ENCODE results near the gene ZC3H8. TPM values are rescaled to one million over a fixed set of nuclear protein-coding genes. Genes with fewer than 3 reads are reported as not detected.
A peak's percentile ranks its signal among the peaks of the same experiment; 100 is the strongest.

Gene ZC3H8
- total RNA-seq, 1 donor = 7.6 TPM

DNA sequence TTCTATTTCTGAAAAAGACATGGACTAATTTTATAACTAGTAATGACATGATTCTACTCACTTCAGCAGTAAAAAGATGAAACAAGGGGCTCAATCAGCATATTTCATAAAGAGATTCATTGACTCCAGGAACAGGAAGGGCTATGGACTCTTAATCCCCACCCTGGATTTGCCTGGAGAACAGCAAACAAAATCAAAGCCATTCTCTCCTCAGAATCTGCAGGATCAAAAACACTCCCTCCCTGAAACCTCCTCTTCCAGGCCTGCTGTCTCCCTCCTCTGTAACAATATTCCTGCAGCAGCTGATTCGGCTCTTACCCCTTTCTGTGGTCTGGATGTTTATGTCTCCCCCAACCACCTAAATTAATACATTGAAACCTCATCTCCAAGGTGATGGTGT, 57.0 kb downstream of the ZC3H8 start:
- H3K4me3 ChIP-seq (ENCODE audit: insufficient read depth, low read length) = no peak overlapping the region
- H3K4me2 ChIP-seq (ENCODE audit: insufficient read depth, low read length) = no peak overlapping the region
- TF ChIP-seq, protein P1, sequence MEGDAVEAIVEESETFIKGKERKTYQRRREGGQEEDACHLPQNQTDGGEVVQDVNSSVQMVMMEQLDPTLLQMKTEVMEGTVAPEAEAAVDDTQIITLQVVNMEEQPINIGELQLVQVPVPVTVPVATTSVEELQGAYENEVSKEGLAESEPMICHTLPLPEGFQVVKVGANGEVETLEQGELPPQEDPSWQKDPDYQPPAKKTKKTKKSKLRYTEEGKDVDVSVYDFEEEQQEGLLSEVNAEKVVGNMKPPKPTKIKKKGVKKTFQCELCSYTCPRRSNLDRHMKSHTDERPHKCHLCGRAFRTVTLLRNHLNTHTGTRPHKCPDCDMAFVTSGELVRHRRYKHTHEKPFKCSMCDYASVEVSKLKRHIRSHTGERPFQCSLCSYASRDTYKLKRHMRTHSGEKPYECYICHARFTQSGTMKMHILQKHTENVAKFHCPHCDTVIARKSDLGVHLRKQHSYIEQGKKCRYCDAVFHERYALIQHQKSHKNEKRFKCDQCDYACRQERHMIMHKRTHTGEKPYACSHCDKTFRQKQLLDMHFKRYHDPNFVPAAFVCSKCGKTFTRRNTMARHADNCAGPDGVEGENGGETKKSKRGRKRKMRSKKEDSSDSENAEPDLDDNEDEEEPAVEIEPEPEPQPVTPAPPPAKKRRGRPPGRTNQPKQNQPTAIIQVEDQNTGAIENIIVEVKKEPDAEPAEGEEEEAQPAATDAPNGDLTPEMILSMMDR (IDR thresholded peaks at IDR 0.05; ENCODE audit: extremely low read depth, low read depth, low read length) = no peak
- H3K27ac ChIP-seq (ENCODE audit: low read depth, low read length) = no peak overlapping the region
- no peaks in the 10 kb centered on the region for H3K36me3 ChIP-seq (ENCODE audit: insufficient read depth, low read length)
- DNase-seq (ENCODE audit: insufficient read length, low spot score, missing footprints) = no peak
- H3K27me3 ChIP-seq (ENCODE audit: insufficient read depth, low read length) = no peaks in the 10 kb centered on the region
- peak overlapping the region; percentile 3 for H2AFZ ChIP-seq (ENCODE audit: low read length)
- H3K79me2 ChIP-seq (ENCODE audit: insufficient read depth, low read length) = no peaks in the 10 kb centered on the region
- peaks cover 1% of the 10 kb centered on the region for H3K9me3 ChIP-seq (ENCODE audit: low read depth, low read length)
- no peaks in the 10 kb centered on the region for H4K20me1 ChIP-seq (ENCODE audit: insufficient read depth, low read length)
- H3K4me1 ChIP-seq (ENCODE audit: insufficient read depth, low read length) = peaks cover 3% of the 10 kb centered on the region

- Histone ChIP-seq H3K27ac (ENCODE audit: low read depth, low read length) (no peak overlapping the region), H4K20me1 (ENCODE audit: insufficient read depth, low read length) (no peaks in the 10 kb centered on the region), H2AFZ (ENCODE audit: low read length) (no peak overlapping the region), H3K4me1 (ENCODE audit: insufficient read depth, low read length) (no peaks in the 10 kb centered on the region), H3K36me3 (ENCODE audit: insufficient read depth, low read length) (no peaks in the 10 kb centered on the region), H3K4me2 (ENCODE audit: insufficient read depth, low read length) (no peak overlapping the region), H3K9me3 (ENCODE audit: low read depth, low read length) (peaks cover 1% of the 10 kb centered on the region), H3K4me3 (ENCODE audit: insufficient read depth, low read length) (no peak overlapping the region), H3K79me2 (ENCODE audit: insufficient read depth, low read length) (no peaks in the 10 kb centered on the region), H3K27me3 (ENCODE audit: insufficient read depth, low read length) (no peaks in the 10 kb centered on the region)
- no peak for DNase-seq (ENCODE audit: insufficient read length, low spot score, missing footprints)
- TF ChIP-seq, protein P1 (IDR thresholded peaks at IDR 0.05; ENCODE audit: extremely low read depth, low read depth, low read length) = no peak
Observed at GRCh38 chr2:112195950-112196349, 58.9 kb downstream of the ZC3H8 start.

DNA sequence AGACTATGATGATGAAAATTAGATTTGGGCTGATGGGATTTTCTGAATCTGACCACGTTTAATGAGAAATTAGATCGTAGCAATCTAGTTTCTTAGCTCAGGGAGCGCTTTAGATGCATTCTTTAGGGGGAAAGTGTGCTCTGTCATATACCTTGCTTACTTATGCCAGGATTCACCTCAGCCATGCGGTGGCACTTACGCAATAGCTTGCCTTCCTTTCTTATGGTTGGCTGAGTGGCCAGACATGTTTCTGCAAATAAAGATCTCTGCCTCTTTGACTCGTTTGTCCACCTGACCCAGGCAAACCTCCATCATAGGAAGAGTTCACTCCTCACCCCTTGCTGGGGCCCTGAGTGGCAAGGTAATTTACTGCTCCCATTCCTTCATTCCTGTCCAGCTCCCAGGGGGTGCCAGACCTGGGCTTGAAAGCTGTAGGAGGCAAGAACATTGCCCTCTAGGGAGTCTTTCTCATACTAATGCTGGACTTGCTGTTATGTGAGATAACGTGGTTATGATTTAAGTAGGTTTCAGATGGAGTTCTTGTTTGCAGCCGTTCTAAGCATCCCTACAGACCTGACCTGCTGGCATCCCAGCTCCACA, 59.6 kb downstream of the ZC3H8 start:
- Histone ChIP-seq H3K4me3 (ENCODE audit: insufficient read depth, low read length) (no peak overlapping the region), H2AFZ (ENCODE audit: low read length) (no peak overlapping the region), H3K27ac (ENCODE audit: low read depth, low read length) (no peak overlapping the region), H3K4me1 (ENCODE audit: insufficient read depth, low read length) (no peaks in the 10 kb centered on the region), H4K20me1 (ENCODE audit: insufficient read depth, low read length) (no peaks in the 10 kb centered on the region), H3K27me3 (ENCODE audit: insufficient read depth, low read length) (no peaks in the 10 kb centered on the region), H3K4me2 (ENCODE audit: insufficient read depth, low read length) (no peak overlapping the region), H3K79me2 (ENCODE audit: insufficient read depth, low read length) (no peaks in the 10 kb centered on the region), H3K36me3 (ENCODE audit: insufficient read depth, low read length) (no peaks in the 10 kb centered on the region), H3K9me3 (ENCODE audit: low read depth, low read length) (peaks cover 1% of the 10 kb centered on the region)
- TF ChIP-seq, protein P1 (IDR thresholded peaks at IDR 0.05; ENCODE audit: extremely low read depth, low read depth, low read length) = no peak
- DNase-seq (ENCODE audit: insufficient read length, low spot score, missing footprints) = no peak

GRCh38 chr2:112194482-112194881, 60.4 kb downstream of the ZC3H8 start:
- no peaks in the 10 kb centered on the region for H3K4me1 ChIP-seq (ENCODE audit: insufficient read depth, low read length)
- H4K20me1 ChIP-seq (ENCODE audit: insufficient read depth, low read length) = no peaks in the 10 kb centered on the region
- H3K79me2 ChIP-seq (ENCODE audit: insufficient read depth, low read length) = no peaks in the 10 kb centered on the region
- H2AFZ ChIP-seq (ENCODE audit: low read length) = no peak overlapping the region
- H3K27ac ChIP-seq (ENCODE audit: low read depth, low read length) = no peak overlapping the region
- TF ChIP-seq, protein P1 (IDR thresholded peaks at IDR 0.05; ENCODE audit: extremely low read depth, low read depth, low read length) = no peak
- H3K27me3 ChIP-seq (ENCODE audit: insufficient read depth, low read length) = no peaks in the 10 kb centered on the region
- no peak overlapping the region for H3K4me3 ChIP-seq (ENCODE audit: insufficient read depth, low read length)
- no peak for DNase-seq (ENCODE audit: insufficient read length, low spot score, missing footprints)
- H3K9me3 ChIP-seq (ENCODE audit: low read depth, low read length) = peaks cover 1% of the 10 kb centered on the region
- no peak overlapping the region for H3K4me2 ChIP-seq (ENCODE audit: insufficient read depth, low read length)
- H3K36me3 ChIP-seq (ENCODE audit: insufficient read depth, low read length) = no peaks in the 10 kb centered on the region
